Hepatocyte (in vitro differentiated cells): ENCODE measurements around the gene C19orf47.

Source experiments
- EZH2 ChIP-seq: fragments of 200-600 bp; sonication (generic); IDR thresholded peaks from 2 replicates; pipeline ENCODE4 v1.6.1; 2016; ENCODE audit warnings: antibody characterized with exemption, mild to moderate bottlenecking, borderline replicate concordance
- EZH2phosphoT487 ChIP-seq: fragments of 200-600 bp; sonication (generic); IDR thresholded peaks from one replicate; pipeline ENCODE4 v1.6.1; 2018; ENCODE audit warnings: antibody characterized with exemption, mild to moderate bottlenecking, low read depth, moderate library complexity; ENCODE audit not compliant: unreplicated experiment, severe bottlenecking
- TF ChIP-seq, protein P1 (sequence below): fragments of 200-600 bp; sonication (generic); IDR thresholded peaks from 2 replicates; pipeline ENCODE4 v1.5.1; 2016; ENCODE audit warnings: antibody characterized with exemption, mild to moderate bottlenecking; ENCODE audit not compliant: poor library complexity

GRCh38 chr19:40302224-40303011 lies 45.8 kb downstream of the C19orf47 start:
- TF ChIP-seq EZH2phosphoT487: no peak
- TF ChIP-seq, protein P1, sequence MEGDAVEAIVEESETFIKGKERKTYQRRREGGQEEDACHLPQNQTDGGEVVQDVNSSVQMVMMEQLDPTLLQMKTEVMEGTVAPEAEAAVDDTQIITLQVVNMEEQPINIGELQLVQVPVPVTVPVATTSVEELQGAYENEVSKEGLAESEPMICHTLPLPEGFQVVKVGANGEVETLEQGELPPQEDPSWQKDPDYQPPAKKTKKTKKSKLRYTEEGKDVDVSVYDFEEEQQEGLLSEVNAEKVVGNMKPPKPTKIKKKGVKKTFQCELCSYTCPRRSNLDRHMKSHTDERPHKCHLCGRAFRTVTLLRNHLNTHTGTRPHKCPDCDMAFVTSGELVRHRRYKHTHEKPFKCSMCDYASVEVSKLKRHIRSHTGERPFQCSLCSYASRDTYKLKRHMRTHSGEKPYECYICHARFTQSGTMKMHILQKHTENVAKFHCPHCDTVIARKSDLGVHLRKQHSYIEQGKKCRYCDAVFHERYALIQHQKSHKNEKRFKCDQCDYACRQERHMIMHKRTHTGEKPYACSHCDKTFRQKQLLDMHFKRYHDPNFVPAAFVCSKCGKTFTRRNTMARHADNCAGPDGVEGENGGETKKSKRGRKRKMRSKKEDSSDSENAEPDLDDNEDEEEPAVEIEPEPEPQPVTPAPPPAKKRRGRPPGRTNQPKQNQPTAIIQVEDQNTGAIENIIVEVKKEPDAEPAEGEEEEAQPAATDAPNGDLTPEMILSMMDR: no peak
- TF ChIP-seq EZH2: no peak
